ENCODE data around the gene PNLDC1.
A peak's percentile ranks its signal among the peaks of the same experiment; 100 is the strongest.

Gene PNLDC1

DNA sequence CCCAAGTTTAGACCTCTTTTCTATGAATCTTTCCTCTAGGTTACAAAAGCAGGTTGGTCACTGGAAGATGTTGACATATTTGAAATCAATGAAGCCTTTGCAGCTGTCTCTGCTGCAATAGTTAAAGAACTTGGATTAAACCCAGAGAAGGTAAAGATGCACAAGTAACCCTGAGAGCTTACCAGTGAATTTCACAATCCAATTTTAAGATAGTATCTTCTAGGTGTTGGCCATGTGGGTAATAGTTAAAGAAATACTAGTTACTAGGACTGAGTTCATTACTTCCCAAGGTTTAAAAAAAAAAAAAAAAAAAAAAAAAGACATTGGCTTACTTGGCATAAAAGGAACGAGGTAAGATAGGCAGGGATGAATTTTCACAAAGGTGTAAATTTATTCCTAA lies 21.9 kb upstream of the PNLDC1 start:
- no peak overlapping the region for H3K27ac ChIP-seq
- TF ChIP-seq, protein P1, sequence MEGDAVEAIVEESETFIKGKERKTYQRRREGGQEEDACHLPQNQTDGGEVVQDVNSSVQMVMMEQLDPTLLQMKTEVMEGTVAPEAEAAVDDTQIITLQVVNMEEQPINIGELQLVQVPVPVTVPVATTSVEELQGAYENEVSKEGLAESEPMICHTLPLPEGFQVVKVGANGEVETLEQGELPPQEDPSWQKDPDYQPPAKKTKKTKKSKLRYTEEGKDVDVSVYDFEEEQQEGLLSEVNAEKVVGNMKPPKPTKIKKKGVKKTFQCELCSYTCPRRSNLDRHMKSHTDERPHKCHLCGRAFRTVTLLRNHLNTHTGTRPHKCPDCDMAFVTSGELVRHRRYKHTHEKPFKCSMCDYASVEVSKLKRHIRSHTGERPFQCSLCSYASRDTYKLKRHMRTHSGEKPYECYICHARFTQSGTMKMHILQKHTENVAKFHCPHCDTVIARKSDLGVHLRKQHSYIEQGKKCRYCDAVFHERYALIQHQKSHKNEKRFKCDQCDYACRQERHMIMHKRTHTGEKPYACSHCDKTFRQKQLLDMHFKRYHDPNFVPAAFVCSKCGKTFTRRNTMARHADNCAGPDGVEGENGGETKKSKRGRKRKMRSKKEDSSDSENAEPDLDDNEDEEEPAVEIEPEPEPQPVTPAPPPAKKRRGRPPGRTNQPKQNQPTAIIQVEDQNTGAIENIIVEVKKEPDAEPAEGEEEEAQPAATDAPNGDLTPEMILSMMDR (conservative IDR thresholded peaks at IDR 0.05; ENCODE audit: low read depth): no peak
- POLR2A ChIA-PET (ENCODE audit: low non-redundant PET): no interaction called here
- CTCF ChIA-PET: no interaction called here
- no peak for DNase-seq (ENCODE audit: low spot score)

- CTCF ChIA-PET: no interaction called here
- DNase-seq (ENCODE audit: low spot score): no peak
Observed at GRCh38 chr6:159778542-159779103, 21.5 kb upstream of the PNLDC1 start.

GRCh38 chr6:159788276-159788675 lies 11.8 kb upstream of the PNLDC1 start:
- no peak for DNase-seq (ENCODE audit: low spot score)
- ChIA-PET POLR2A (ENCODE audit: low non-redundant PET) (interaction anchor here (1.6 kb wide), 1 partner anchor 26 kb away, joined by 5 read pairs; the partner anchor contains the start of gene ACAT2), CTCF (interaction anchor here (0.6 kb wide), 1 partner anchor 26 kb away, joined by 4 read pairs; the partner anchor contains the start of gene ACAT2)
- TF ChIP-seq, protein P1 (conservative IDR thresholded peaks at IDR 0.05; ENCODE audit: low read depth): no peak
- H3K27ac ChIP-seq: peak overlapping the region; percentile 95

More at GRCh38 chr6:159778542-159779103, 21.5 kb upstream of the PNLDC1 start:
- no peak overlapping the region for H3K27ac ChIP-seq
- TF ChIP-seq, protein P1 (conservative IDR thresholded peaks at IDR 0.05; ENCODE audit: low read depth): no peak
- POLR2A ChIA-PET (ENCODE audit: low non-redundant PET): no interaction called here

DNA sequence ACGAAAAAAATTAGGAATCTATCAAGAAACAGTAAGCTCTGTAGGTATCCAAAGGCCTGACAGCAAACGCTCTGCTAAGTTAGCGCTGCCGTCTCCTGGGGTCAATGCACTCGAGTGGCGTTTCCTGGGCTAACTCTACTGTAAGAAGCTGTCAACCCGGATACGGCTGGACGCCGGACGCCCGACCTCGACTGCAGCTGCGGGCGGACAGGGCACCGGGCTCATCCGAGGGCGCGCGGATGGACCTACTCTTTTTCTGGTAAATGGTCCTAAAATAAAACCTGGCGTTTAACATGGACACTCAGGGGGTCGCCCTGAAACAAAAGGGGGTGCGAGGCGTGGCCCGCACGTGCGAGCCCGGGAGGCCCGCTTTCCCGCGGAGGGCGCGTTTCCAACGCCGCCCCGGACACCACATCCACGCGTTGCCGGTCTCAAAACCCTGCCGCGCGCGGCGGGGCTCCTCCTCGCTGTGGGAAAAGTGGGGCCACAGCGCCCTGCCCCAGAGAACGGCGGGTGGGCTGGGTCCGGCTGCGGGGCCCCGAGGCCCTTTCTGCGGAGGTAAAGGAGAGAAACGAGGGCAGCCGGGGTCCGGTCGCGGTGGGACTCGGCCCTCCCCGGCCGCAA lies 11.2 kb upstream of the PNLDC1 start:
- peak; percentile 46 for DNase-seq (ENCODE audit: low spot score)
- POLR2A ChIA-PET (ENCODE audit: low non-redundant PET): interaction anchor here (1.5 to 1.6 kb wide), 2 partner anchors 27 to 62 kb away, joined by 5 to 8 read pairs; partner anchors contain the start of genes ACAT2 and WTAP
- CTCF ChIA-PET: interaction anchor here (0.6 kb wide), 1 partner anchor 27 kb away, joined by 4 read pairs; the partner anchor contains the start of gene ACAT2
- peak overlapping the region; percentile 95 for H3K27ac ChIP-seq
- TF ChIP-seq, protein P1 (conservative IDR thresholded peaks at IDR 0.05; ENCODE audit: low read depth): no peak

GRCh38 chr6:159789377-159790148 lies 10.5 kb upstream of the PNLDC1 start, which contains the start of gene TCP1:
Gene TCP1, minus strand, starts transcription at chr6:159789602. Its CDS starts 134 bp downstream, at chr6:159789468.
- CTCF ChIA-PET: no interaction called here
- H3K27ac ChIP-seq: peak within 1 kb of the TSS; percentile 95
- POLR2A ChIA-PET (ENCODE audit: low non-redundant PET): interaction anchor here (0.7 to 1.6 kb wide), 4 partner anchors 10 to 63 kb away, joined by 3 to 9 read pairs (median 6); partner anchors contain the start of genes ACAT2, PNLDC1 and WTAP
- peak; percentile 97 for DNase-seq (ENCODE audit: low spot score)
- TF ChIP-seq, protein P1 (conservative IDR thresholded peaks at IDR 0.05; ENCODE audit: low read depth): no peak
